LNCaP clone FGC (cell line): ENCODE measurements around the gene CNOT1.

Experiments used
- DNase-seq: peaks from one replicate; pipeline ENCODE4 v3.0.0-alpha.2; 2011; ENCODE audit warnings: low read depth
- H3K4me3 ChIP-seq: 2 replicates; pipeline ENCODE4 v1.5.1; 2011; ENCODE audit warnings: mild to moderate bottlenecking, low read depth, low read length, control low read depth
- TF ChIP-seq, protein P1 (sequence below): IDR thresholded peaks from 2 replicates; pipeline ENCODE4 v1.5.1; 2012; ENCODE audit warnings: mild to moderate bottlenecking; ENCODE audit not compliant: control insufficient read depth, insufficient read depth; ENCODE audit errors: extremely low read depth

Gene CNOT1

DNA sequence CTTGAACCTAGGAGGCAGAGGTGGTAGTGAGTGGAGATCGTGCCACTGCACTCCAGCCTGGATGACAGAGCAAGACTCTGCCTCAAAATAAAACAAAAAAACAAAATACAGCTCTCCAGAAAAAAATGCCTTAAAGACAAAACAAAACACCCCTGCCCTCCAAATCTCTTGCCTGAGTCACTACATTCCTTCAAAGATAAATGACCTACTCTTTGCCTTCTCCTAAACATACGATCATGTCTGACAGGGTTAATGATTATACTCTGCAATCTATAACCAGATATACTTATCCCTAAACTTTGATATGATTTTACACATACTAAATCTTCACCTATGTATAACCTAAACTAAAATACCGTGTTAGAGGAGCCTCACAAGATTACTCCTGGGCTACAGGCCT is 115.8 kb downstream of the CNOT1 start:
- TF ChIP-seq, protein P1, sequence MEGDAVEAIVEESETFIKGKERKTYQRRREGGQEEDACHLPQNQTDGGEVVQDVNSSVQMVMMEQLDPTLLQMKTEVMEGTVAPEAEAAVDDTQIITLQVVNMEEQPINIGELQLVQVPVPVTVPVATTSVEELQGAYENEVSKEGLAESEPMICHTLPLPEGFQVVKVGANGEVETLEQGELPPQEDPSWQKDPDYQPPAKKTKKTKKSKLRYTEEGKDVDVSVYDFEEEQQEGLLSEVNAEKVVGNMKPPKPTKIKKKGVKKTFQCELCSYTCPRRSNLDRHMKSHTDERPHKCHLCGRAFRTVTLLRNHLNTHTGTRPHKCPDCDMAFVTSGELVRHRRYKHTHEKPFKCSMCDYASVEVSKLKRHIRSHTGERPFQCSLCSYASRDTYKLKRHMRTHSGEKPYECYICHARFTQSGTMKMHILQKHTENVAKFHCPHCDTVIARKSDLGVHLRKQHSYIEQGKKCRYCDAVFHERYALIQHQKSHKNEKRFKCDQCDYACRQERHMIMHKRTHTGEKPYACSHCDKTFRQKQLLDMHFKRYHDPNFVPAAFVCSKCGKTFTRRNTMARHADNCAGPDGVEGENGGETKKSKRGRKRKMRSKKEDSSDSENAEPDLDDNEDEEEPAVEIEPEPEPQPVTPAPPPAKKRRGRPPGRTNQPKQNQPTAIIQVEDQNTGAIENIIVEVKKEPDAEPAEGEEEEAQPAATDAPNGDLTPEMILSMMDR = no peak
- DNase-seq = no peak
- peak overlapping the region; percentile 67 for H3K4me3 ChIP-seq

DNA sequence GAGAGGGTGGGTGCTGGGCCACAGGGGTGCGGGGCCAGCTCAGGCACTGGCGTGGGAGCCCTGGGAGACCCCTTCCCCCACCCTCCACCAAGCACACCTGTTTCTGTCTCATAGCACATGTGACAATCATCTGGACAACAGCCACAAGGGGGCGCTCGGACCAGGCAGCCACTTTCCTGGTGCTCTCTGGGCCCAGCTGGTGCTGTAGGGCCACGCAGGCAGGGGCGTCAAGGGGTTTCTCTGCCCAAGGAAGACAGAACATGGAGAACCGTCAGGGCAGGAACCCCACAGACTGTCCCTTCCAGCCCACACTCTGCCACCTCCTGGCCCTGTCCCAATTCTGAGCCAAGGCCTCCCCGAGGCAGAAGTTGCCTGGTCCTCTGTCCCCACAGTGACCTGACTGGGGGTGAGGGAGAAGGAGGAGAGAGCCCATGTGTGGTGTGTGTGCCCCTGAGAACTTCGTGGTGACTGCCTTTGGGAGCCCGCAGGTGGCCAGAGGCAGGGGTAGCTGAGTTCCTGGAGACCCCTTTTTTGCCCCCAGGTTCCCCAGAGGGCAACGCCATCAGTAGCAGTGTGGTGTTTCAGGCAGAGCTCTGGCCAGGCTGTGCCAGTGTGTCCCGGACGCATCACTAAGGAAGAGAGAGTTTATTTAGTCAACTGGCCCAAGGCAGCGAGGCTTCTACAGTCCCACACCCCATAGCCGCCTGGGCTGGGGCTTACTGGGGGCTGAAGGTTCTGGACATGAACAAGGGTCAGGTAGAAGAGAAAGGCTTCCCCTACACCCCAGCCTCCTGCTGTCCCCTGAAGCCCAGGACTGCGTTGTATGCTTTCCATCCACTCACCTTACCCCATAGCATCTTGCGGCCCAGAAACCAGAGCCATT is 117.5 kb downstream of the CNOT1 start:
- DNase-seq = no peak
- H3K4me3 ChIP-seq = no peak overlapping the region

DNA sequence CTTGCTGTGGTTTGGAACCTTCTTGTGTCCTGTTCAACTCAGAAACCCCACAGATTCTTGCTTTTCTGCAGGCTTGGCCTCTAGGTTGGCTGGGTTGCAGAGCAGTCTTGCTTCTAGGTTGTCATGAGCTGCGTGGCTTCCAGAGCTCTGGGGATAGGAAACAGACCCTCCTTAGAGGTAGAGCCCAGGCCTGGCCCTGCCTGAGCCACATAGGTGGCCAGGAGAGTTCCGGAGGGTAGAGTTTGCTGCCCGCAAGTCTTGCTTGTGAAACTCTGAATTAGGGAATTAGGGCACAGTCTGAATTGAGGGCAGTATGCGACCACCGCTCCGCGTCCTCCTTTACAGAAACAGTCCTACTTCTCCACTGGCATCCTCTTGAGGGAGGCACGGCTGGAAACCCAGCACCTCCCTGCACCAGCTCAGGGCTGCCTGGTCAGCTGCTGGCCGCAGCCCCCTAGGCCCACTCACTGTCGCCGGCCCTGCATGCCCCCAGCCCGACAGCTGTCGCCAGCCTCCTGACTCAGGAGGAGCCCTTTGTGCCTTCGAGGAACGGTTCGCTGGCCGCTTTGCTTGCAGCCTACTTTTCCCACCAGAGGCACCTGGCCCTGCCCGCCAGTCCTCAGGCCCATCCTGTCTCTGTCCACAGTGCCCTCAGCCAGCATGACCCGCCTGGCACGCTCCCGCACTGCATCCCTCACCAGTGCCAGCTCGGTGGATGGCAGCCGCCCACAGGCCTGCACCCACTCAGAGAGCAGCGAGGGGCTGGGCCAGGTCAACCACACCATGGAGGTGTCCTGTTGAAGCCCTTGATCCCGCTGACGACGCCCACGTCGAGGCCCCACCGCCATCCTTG is 118.6 kb downstream of the CNOT1 start:
- DNase-seq = no peak

More for the DNA sequence above, 117.5 kb downstream of the CNOT1 start:
- TF ChIP-seq, protein P1 = peak; percentile 83

DNA sequence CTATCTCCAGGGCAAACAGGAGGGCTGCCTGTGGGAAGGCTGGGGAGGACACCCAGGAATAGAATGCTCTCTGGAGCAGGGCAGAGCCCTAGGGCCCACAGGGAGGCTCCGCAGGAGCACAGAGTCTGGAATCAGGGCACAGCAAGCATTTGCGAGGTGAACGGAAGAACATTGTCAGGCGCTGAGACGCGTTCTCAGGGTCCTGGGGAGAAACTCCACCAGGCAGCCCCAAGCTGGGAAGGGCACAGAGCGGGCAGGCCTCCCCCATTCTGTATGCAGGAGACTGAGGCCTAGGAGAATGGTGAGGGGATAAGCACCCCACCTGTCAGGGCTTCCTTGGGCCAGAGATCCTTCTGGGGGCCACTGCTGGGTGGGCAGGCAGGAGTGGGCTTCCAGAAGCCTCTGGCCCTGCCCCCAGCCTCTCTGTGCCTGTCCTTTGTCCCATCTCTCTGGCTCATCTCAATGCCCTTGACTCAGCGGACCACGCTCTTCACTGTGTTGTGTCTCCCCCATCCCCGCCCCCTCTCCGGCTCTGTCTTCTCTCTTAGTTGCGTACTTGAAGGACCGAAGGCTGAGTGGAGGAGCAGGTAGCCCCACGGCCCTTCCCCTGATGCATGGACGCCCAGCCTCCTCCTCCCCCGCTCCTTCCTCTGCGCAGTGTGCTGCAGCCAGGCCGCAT is 119.4 kb downstream of the CNOT1 start:
- H3K4me3 ChIP-seq = no peak overlapping the region
- no peak for DNase-seq
- TF ChIP-seq, protein P1 = no peak

More for the DNA sequence above, 118.6 kb downstream of the CNOT1 start:
- TF ChIP-seq, protein P1 = no peak
- no peak overlapping the region for H3K4me3 ChIP-seq

DNA sequence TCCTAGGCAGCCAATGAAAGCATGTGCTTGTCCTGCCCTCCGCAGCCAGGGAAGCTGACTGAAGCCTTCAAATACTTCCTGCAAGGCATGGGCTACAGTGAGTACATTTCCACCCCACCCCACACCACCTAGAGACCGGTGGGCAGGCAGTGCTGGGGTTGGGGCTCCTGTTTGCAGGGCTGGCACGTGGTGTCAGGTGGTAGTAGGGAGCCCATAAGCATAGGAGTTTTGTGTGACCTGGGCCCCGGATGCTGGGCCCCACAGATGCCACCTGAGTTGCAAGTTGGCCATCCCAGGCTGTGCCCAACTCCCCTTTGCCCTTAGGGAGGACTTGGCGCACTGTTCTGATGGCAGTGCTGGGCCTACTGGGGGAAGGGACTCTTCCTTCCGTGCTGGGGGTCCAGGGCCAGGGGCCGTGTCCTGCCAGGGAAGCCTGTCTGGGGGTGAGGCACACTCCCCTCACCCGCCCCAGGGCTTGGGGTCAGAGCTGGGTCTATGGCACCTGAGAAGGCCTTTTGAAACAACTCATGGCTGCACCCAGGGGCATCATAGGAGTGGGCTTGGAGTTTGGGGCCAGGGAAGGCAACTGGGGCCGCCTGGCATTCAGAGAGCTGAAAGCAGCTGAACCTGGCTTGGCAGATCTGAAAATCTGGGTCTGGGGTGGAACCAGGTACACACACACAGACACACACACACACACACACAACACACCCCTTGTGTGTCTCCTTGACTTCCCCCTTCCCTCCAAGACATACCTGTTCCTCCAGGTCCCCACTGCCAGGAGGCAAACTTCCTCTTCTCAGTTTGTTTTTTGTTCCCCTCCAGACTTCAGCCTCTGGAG is 120.2 kb downstream of the CNOT1 start:
- TF ChIP-seq, protein P1 = no peak
- H3K4me3 ChIP-seq = no peak overlapping the region
- no peak for DNase-seq
